ENCODE data around the gene C20orf141. TPM values are rescaled to one million over a fixed set of nuclear protein-coding genes. Genes with fewer than 3 reads are reported as not detected.

The C20orf141 gene
- total RNA-seq, 1 experiment from 2014 or later, result not detected

DNA sequence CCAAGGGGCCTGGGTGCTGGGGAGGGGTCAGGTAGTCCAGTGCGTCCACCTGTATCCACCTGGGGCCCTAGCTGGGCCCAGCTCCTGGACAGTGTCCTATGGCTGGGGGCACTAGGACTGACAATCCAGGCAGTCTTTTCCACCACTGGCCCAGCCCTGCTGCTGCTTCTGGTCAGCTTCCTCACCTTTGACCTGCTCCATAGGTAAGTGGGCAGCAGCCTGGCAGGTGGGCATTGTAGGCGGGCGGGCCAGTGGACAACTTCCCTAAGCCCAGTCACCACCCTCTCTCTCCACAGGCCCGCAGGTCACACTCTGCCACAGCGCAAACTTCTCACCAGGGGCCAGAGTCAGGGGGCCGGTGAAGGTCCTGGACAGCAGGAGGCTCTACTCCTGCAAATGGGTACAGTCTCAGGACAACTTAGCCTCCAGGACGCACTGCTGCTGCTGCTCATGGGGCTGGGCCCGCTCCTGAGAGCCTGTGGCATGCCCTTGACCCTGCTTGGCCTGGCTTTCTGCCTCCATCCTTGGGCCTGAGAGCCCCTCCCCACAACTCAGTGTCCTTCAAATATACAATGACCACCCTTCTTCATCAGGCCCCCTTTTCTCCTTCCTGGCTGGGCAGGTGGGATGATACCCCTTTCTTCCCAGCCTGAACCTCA lies 584 bp downstream of the C20orf141 start:
- CTCF ChIA-PET, result interaction anchor here (0.5 to 1.1 kb wide), 2 partner anchors 139 to 186 kb away, joined by 3 to 4 read pairs; no protein-coding TSS in a partner anchor
- peaks cover 10% of the 10 kb centered on the region for H3K27me3 Mint-ChIP-seq (ENCODE audit: insufficient read depth, unreplicated experiment)
- no peak overlapping the region for H3K4me3 Mint-ChIP-seq (ENCODE audit: unreplicated experiment)
- peaks cover 24% of the 10 kb centered on the region for H3K4me1 Mint-ChIP-seq (ENCODE audit: insufficient read depth, unreplicated experiment)
- POLR2A ChIA-PET, result interaction anchor here (0.6 to 0.9 kb wide), 4 partner anchors 14 to 94 kb away, joined by 3 read pairs; no protein-coding TSS in a partner anchor
- BruUV-seq (replicated peaks), result no TSS peak
- DNase-seq (ENCODE audit: unreplicated experiment), result no peak
- H3K27ac Mint-ChIP-seq (ENCODE audit: low read depth, unreplicated experiment), result no peak overlapping the region
- no peaks in the 10 kb centered on the region for H3K36me3 Mint-ChIP-seq (ENCODE audit: insufficient read depth, unreplicated experiment)
- H3K9me3 Mint-ChIP-seq (ENCODE audit: unreplicated experiment), result peaks cover 17% of the 10 kb centered on the region
- intact Hi-C loops (cut with micrococcal nuclease), result no loop called here
- TF ChIP-seq, protein P1, sequence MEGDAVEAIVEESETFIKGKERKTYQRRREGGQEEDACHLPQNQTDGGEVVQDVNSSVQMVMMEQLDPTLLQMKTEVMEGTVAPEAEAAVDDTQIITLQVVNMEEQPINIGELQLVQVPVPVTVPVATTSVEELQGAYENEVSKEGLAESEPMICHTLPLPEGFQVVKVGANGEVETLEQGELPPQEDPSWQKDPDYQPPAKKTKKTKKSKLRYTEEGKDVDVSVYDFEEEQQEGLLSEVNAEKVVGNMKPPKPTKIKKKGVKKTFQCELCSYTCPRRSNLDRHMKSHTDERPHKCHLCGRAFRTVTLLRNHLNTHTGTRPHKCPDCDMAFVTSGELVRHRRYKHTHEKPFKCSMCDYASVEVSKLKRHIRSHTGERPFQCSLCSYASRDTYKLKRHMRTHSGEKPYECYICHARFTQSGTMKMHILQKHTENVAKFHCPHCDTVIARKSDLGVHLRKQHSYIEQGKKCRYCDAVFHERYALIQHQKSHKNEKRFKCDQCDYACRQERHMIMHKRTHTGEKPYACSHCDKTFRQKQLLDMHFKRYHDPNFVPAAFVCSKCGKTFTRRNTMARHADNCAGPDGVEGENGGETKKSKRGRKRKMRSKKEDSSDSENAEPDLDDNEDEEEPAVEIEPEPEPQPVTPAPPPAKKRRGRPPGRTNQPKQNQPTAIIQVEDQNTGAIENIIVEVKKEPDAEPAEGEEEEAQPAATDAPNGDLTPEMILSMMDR (IDR thresholded peaks at IDR 0.05; ENCODE audit: unreplicated experiment), result no peak

DNA sequence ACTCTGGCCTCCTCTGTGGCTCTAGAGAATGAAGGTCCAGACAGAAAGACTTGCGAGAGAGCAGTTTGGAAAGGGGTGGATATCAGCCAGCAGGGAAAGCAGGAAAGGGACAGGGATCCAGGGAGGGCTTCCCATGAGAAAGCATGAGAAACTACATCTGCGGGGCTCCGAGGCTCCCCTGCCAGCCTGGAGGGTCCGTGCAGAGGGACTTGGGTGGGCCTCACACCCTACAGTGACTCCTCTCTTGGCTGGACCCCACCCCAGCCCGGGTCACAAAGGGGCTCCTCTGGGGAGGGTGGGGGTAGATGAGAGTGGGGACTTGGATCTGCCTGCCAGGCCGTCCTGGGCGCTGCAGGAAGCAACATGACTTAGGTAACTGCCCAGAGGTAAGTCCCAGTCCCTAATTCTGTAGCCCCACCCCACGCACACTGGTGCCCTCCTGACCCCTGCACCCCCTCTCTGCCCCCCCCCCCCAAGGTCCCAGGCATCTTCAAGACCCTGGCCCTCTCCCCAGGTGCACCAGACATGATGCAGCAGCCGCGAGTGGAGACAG lies 1.3 kb downstream of the C20orf141 start, which contains the start of gene TMEM239:
TSS of gene TMEM239 (plus strand) at position 335 of the 553 bp plus-strand sequence. CDS start at position 526, 191 bp downstream.
- peaks cover 24% of the 10 kb centered on the region for H3K4me1 Mint-ChIP-seq (ENCODE audit: insufficient read depth, unreplicated experiment)
- no peak within 1 kb of the TSS for H3K4me3 Mint-ChIP-seq (ENCODE audit: unreplicated experiment)
- BruUV-seq (replicated peaks), result no TSS peak
- peaks cover 17% of the 10 kb centered on the region for H3K9me3 Mint-ChIP-seq (ENCODE audit: unreplicated experiment)
- POLR2A ChIA-PET, result no interaction called here
- TF ChIP-seq, protein P1 (IDR thresholded peaks at IDR 0.05; ENCODE audit: unreplicated experiment), result no peak
- H3K36me3 Mint-ChIP-seq (ENCODE audit: insufficient read depth, unreplicated experiment), result no peaks in the 10 kb centered on the region
- no peak within 1 kb of the TSS for H3K27ac Mint-ChIP-seq (ENCODE audit: low read depth, unreplicated experiment)
- intact Hi-C loops (cut with micrococcal nuclease), result no loop called here
- DNase-seq (ENCODE audit: unreplicated experiment), result no peak
- peaks cover 11% of the 10 kb centered on the region for H3K27me3 Mint-ChIP-seq (ENCODE audit: insufficient read depth, unreplicated experiment)
- CTCF ChIA-PET, result no interaction called here

- no TSS peak for BruUV-seq (replicated peaks)
- ChIA-PET CTCF (no interaction called here), POLR2A (no interaction called here)
- TF ChIP-seq, protein P1 (IDR thresholded peaks at IDR 0.05; ENCODE audit: unreplicated experiment), result no peak
- H3K36me3 Mint-ChIP-seq (ENCODE audit: insufficient read depth, unreplicated experiment), result no peaks in the 10 kb centered on the region
- H3K9me3 Mint-ChIP-seq (ENCODE audit: unreplicated experiment), result peaks cover 10% of the 10 kb centered on the region
- peaks cover 24% of the 10 kb centered on the region for H3K4me1 Mint-ChIP-seq (ENCODE audit: insufficient read depth, unreplicated experiment)
- DNase-seq (ENCODE audit: unreplicated experiment), result no peak
- intact Hi-C loops (cut with micrococcal nuclease), result no loop called here
- peaks cover 11% of the 10 kb centered on the region for H3K27me3 Mint-ChIP-seq (ENCODE audit: insufficient read depth, unreplicated experiment)
- no peak overlapping the region for H3K27ac Mint-ChIP-seq (ENCODE audit: low read depth, unreplicated experiment)
- H3K4me3 Mint-ChIP-seq (ENCODE audit: unreplicated experiment), result no peak overlapping the region
These were observed 2.0 kb downstream of the C20orf141 start for GRCh38 chr20:2816583-2817340.

- TF ChIP-seq, protein P1 (IDR thresholded peaks at IDR 0.05; ENCODE audit: unreplicated experiment), result no peak
- H3K27ac Mint-ChIP-seq (ENCODE audit: low read depth, unreplicated experiment), result no peak overlapping the region
- DNase-seq (ENCODE audit: unreplicated experiment), result no peak
- POLR2A ChIA-PET, result no interaction called here
- intact Hi-C loops (cut with micrococcal nuclease), result no loop called here
- no TSS peak for BruUV-seq (replicated peaks)
- H3K4me1 Mint-ChIP-seq (ENCODE audit: insufficient read depth, unreplicated experiment), result peaks cover 24% of the 10 kb centered on the region
- peaks cover 11% of the 10 kb centered on the region for H3K27me3 Mint-ChIP-seq (ENCODE audit: insufficient read depth, unreplicated experiment)
- peaks cover 4% of the 10 kb centered on the region for H3K9me3 Mint-ChIP-seq (ENCODE audit: unreplicated experiment)
- CTCF ChIA-PET, result no interaction called here
- no peaks in the 10 kb centered on the region for H3K36me3 Mint-ChIP-seq (ENCODE audit: insufficient read depth, unreplicated experiment)
- H3K4me3 Mint-ChIP-seq (ENCODE audit: unreplicated experiment), result no peak overlapping the region
These were observed 2.5 kb downstream of the C20orf141 start for GRCh38 chr20:2817341-2817726.

Data from MCF 10A (cell line).